Endodermal cell (in vitro differentiated cells): ENCODE data around the gene ZNF331. TPM values are rescaled to one million over a fixed set of nuclear protein-coding genes. Genes with fewer than 3 reads are reported as not detected.

Experiments used
- DNase-seq: peaks from one replicate; pipeline ENCODE4 v3.0.0-alpha.2; 2017
- H3K27ac ChIP-seq: 2 replicates; pipeline ENCODE4 v1.5.1; 2013; ENCODE audit warnings: mild to moderate bottlenecking, low read depth, low read length, moderate library complexity
- H3K27me3 ChIP-seq: 2 replicates; pipeline ENCODE4 v1.6.1; 2013; ENCODE audit warnings: mild to moderate bottlenecking, low read length, moderate library complexity; ENCODE audit not compliant: insufficient read depth, control insufficient read depth, poor library complexity, severe bottlenecking
- H3K36me3 ChIP-seq: 2 replicates; pipeline ENCODE4 v1.7.0; 2013; ENCODE audit warnings: mild to moderate bottlenecking, low read length, moderate library complexity; ENCODE audit not compliant: control insufficient read depth, insufficient read depth
- H3K4me1 ChIP-seq: one replicate; pipeline ENCODE4 v1.7.0; 2013; ENCODE audit warnings: low read length; ENCODE audit not compliant: control insufficient read depth, insufficient read depth
- H3K4me3 ChIP-seq: 2 replicates; pipeline ENCODE4 v1.5.1; 2013; ENCODE audit warnings: mild to moderate bottlenecking, low read length, moderate library complexity
- H3K9ac ChIP-seq: 2 replicates; pipeline ENCODE4 v1.6.1; 2013; ENCODE audit warnings: mild to moderate bottlenecking, low read length, moderate library complexity; ENCODE audit not compliant: poor library complexity, severe bottlenecking; ENCODE audit errors: extremely low read depth
- H3K9me3 ChIP-seq: 2 replicates; pipeline ENCODE4 v1.6.1; 2013; ENCODE audit warnings: mild to moderate bottlenecking, low read length, moderate library complexity; ENCODE audit not compliant: control insufficient read depth
- H3K27ac Mint-ChIP-seq: 2 replicates; pipeline ENCODE4 v1.8.0; 2020; ENCODE audit warnings: mixed read lengths
- H3K27me3 Mint-ChIP-seq: 2 replicates; pipeline ENCODE4 v1.8.0; 2021; ENCODE audit warnings: mild to moderate bottlenecking, mixed read lengths; ENCODE audit not compliant: insufficient read depth
- H3K36me3 Mint-ChIP-seq: 2 replicates; pipeline ENCODE4 v1.8.0; 2020; ENCODE audit warnings: low read depth, mixed read lengths
- H3K4me1 Mint-ChIP-seq: 2 replicates; pipeline ENCODE4 v1.8.0; 2020; ENCODE audit warnings: mixed read lengths
- H3K4me3 Mint-ChIP-seq: 2 replicates; pipeline ENCODE4 v1.8.0; 2020; ENCODE audit warnings: mild to moderate bottlenecking, moderate library complexity, mixed read lengths
- H3K9me3 Mint-ChIP-seq: 2 replicates; pipeline ENCODE4 v1.8.0; 2020; ENCODE audit warnings: mild to moderate bottlenecking, mixed read lengths
- WGBS, 2 experiments: methylation state at CpG; one replicate each; pipeline versions ENCODE4 v1.1.5 to v1.1.7; 2013; ENCODE audit warnings: missing lambda C conversion rate in 2 of 2, mixed read lengths in 1 of 2; ENCODE audit not compliant: insufficient coverage in 1 of 2, insufficient read length in 1 of 2; 5-methylcytosine and 5-hydroxymethylcytosine counted together
- total RNA-seq, 2 donors: library from RNA; stranded (reverse); fragmentation: NEBNext Ultra II Directional in 1 of 2; extraction: Animal tissue kit (Norgen Biotek cat#: 25700) in 1 of 2; gene quantifications; 2 replicates in 1 of 2; 3 replicates in 1 of 2; pipeline ENCODE4 v1.2.1, GENCODE V29; 2021
- TF ChIP-seq, protein P1 (sequence below): fragments of 200-600 bp; sonication (generic); conservative IDR thresholded peaks from 2 replicates; pipeline ENCODE4 v1.5.0; 2021; ENCODE audit warnings: antibody characterized with exemption, mild to moderate bottlenecking

The ZNF331 gene
- total RNA-seq, 2 donors from 2014 or later, result 32.1 to 50.1 TPM

DNA sequence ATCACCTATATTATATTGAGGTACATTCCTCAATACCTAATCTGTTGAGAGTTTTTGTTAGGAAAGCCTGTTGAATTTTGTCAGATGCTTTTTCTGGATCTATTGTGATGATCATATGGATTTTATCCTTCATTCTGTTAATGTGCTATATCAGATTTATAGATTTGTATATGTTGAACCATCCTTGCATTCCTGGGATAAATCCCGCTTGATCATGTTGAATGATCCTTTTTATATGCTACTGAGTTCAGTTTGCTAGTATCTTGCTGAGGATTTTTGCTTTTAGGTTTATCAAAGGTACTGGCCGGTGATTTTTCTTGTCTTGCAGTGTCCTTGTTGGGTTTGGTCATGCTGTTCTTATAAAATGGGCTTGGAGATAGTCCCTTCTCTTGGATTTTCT lies 12.0 kb upstream of the ZNF331 start:
- Histone ChIP-seq H3K9me3 (peaks cover 16% of the 10 kb centered on the region), H3K4me1 (no peaks in the 10 kb centered on the region), H3K9ac (no peak overlapping the region), H3K27ac (no peak overlapping the region), H3K4me3 (no peak overlapping the region), H3K27me3 (no peaks in the 10 kb centered on the region), H3K36me3 (peaks cover 34% of the 10 kb centered on the region)
- no peak for DNase-seq
- TF ChIP-seq, protein P1, sequence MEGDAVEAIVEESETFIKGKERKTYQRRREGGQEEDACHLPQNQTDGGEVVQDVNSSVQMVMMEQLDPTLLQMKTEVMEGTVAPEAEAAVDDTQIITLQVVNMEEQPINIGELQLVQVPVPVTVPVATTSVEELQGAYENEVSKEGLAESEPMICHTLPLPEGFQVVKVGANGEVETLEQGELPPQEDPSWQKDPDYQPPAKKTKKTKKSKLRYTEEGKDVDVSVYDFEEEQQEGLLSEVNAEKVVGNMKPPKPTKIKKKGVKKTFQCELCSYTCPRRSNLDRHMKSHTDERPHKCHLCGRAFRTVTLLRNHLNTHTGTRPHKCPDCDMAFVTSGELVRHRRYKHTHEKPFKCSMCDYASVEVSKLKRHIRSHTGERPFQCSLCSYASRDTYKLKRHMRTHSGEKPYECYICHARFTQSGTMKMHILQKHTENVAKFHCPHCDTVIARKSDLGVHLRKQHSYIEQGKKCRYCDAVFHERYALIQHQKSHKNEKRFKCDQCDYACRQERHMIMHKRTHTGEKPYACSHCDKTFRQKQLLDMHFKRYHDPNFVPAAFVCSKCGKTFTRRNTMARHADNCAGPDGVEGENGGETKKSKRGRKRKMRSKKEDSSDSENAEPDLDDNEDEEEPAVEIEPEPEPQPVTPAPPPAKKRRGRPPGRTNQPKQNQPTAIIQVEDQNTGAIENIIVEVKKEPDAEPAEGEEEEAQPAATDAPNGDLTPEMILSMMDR, result no peak
- H3K36me3 Mint-ChIP-seq, result peaks cover 42% of the 10 kb centered on the region
- no peaks in the 10 kb centered on the region for H3K27me3 Mint-ChIP-seq
- H3K9me3 Mint-ChIP-seq, result peaks cover 24% of the 10 kb centered on the region
- H3K4me3 Mint-ChIP-seq, result no peak overlapping the region
- no peak overlapping the region for H3K27ac Mint-ChIP-seq
- H3K4me1 Mint-ChIP-seq, result peaks cover 6% of the 10 kb centered on the region
- 100% methylated on average over 1 to 2 of the region's 2 CpGs for WGBS, 2 experiments

DNA sequence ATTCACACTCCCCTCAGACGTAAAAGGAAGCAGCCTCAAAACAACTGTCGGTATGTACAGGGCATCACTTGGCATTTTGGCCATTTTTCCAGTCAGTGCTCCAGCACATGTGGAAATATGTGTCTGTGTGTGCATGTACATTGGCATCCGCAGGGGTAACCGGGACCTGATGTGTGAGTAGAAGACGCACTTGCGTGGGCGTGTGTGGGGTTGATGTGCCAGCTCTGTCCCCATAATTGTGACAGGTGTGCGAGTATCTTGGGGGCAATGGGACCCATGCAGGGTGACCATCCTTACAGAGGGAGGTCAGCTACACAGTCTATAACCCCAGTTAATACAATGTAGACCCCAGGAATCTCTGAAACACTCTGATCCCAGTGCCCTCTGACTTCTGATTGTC lies 7.3 kb upstream of the ZNF331 start:
- H3K4me3 Mint-ChIP-seq, result no peak overlapping the region
- no peaks in the 10 kb centered on the region for H3K4me1 ChIP-seq
- no peaks in the 10 kb centered on the region for H3K27me3 Mint-ChIP-seq
- H3K36me3 Mint-ChIP-seq, result peaks cover 13% of the 10 kb centered on the region
- TF ChIP-seq, protein P1, result no peak
- no peak for DNase-seq
- no peak overlapping the region for H3K27ac Mint-ChIP-seq
- H3K9me3 Mint-ChIP-seq, result peaks cover 8% of the 10 kb centered on the region
- no peaks in the 10 kb centered on the region for H3K4me1 Mint-ChIP-seq
- H3K27ac ChIP-seq, result no peak overlapping the region
- 89 to 98% methylated on average over 7 to 8 of the region's 8 CpGs for WGBS, 2 experiments
- peaks cover 8% of the 10 kb centered on the region for H3K9me3 ChIP-seq
- no peak overlapping the region for H3K9ac ChIP-seq
- peaks cover 26% of the 10 kb centered on the region for H3K36me3 ChIP-seq
- H3K4me3 ChIP-seq, result no peak overlapping the region
- no peaks in the 10 kb centered on the region for H3K27me3 ChIP-seq

DNA sequence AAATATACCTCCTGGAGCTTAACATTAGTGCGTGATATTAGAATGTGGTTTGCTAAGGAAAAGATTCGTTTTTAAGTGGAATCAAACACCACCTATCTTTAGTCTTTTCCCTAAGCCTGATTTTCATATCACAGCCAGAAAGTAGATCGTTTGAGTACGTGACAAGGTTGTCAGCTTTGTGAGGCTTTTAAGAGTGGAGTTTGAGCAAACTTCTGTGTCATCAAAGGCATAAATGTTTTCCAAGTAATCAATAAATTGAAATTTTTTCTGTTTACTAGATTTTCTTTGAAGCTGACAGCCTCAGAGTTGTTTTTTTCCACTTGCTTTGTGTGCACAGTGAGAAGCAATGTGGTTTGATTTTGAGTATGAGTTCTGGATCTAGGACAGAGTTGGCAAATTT lies 6.5 kb upstream of the ZNF331 start:
- H3K27me3 Mint-ChIP-seq, result no peaks in the 10 kb centered on the region
- no peaks in the 10 kb centered on the region for H3K9me3 Mint-ChIP-seq
- no peaks in the 10 kb centered on the region for H3K27me3 ChIP-seq
- H3K4me1 Mint-ChIP-seq, result no peaks in the 10 kb centered on the region
- no peak overlapping the region for H3K4me3 Mint-ChIP-seq
- H3K27ac ChIP-seq, result no peak overlapping the region
- 86 to 92% methylated on average over 2 to 4 of the region's 4 CpGs for WGBS, 2 experiments
- no peak overlapping the region for H3K9ac ChIP-seq
- H3K27ac Mint-ChIP-seq, result no peak overlapping the region
- no peaks in the 10 kb centered on the region for H3K9me3 ChIP-seq
- DNase-seq, result no peak
- TF ChIP-seq, protein P1, result no peak
- H3K36me3 ChIP-seq, result peaks cover 23% of the 10 kb centered on the region
- H3K36me3 Mint-ChIP-seq, result peaks cover 11% of the 10 kb centered on the region
- no peak overlapping the region for H3K4me3 ChIP-seq
- no peaks in the 10 kb centered on the region for H3K4me1 ChIP-seq
